ENCODE measurements around the gene POU3F1.

The POU3F1 gene

DNA sequence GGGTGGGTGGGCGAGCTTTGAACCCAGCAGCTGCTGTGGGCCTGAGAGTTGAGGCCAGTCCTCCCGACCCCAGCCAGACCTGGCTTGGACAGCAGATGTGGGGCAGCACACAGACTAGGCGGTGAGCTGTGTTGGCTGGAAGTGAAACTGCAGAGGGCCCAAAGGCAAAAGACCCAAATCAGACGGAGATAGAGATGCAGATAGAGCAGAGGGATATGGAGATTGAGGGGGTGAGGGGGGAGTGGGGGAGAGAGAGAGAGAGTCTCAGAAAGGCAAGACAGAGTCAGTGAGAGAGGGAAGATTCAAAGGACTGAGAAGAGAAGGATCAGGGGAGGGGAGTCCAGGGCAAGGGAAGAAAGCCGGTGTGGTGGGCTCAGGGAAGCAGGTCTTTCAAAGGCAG lies 17.0 kb upstream of the POU3F1 start:
- Histone ChIP-seq H3K9me3 (ENCODE audit: insufficient read depth, low read length) (no peaks in the 10 kb centered on the region), H3K36me3 (ENCODE audit: low read length) (no peaks in the 10 kb centered on the region), H3F3A (ENCODE audit: insufficient read depth) (no peaks in the 10 kb centered on the region), H3K4me2 (ENCODE audit: low read depth, low read length, poor library complexity, severe bottlenecking) (no peak overlapping the region), H3K27me3 (ENCODE audit: low read length) (no peaks in the 10 kb centered on the region), H3K4me3 (ENCODE audit: insufficient read depth, low read length, poor library complexity, severe bottlenecking) (no peak overlapping the region), H3K27ac (ENCODE audit: low read depth, low read length) (no peak overlapping the region), H3K9ac (ENCODE audit: low read length) (no peak overlapping the region), H2AFZ (ENCODE audit: low read depth, low read length, severe bottlenecking) (no peak overlapping the region), H4K20me1 (ENCODE audit: low read depth, low read length) (no peaks in the 10 kb centered on the region), H3K9me2 (replicated peaks; ENCODE audit: insufficient read depth, low read length) (no peaks in the 10 kb centered on the region), H3K79me2 (ENCODE audit: insufficient read depth, low read length) (no peaks in the 10 kb centered on the region)
- TF ChIP-seq CTCF (IDR thresholded peaks at IDR 0.05; ENCODE audit: insufficient read depth, low read length, poor library complexity, severe bottlenecking) (no peak), EZH2phosphoT487 (conservative IDR thresholded peaks at IDR 0.05; ENCODE audit: low read length) (no peak)

DNA sequence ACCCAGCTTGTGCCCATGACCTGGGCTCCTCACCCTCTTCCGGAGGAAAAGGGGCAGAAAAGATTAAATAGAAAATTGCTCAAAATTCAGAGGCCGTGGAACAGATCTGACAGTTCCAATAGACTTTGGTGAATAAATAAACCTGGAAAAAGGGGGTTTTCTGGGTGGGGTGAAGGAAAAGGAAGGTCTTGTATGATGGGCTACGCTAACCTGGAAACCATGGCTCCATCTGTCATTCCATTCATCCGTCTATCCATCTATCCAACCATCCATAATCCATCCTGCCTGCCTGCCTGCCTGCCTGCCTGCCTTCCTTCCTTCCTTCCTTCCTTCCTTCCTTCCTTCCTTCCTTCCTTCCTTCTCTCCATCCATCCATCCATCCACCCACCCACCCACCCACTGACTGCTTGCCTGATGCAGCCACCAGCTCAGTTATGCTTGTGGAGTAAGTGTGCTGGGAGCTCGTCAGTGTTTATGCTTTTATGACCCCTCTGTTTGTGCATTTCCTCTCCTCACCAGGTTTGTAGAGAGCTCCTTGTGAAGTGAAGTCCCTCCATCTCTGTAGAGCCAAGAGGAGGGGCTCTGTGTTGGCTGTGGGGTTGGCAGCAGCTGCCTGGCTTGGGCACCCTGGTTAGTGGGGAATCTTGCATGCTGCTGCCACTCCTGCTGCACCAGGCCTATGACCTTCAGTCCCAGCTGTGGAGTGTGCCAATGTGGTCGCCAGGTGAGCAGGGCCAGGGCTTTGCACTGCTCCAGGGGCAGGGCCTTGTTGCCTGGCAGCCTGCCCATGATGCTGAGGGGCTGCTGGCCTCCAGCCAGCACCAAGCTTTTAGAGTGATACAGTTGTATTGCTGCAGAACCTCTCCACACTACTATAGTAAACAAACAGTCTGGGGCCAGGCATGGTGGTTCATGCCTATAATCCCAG lies 16.0 kb upstream of the POU3F1 start:
- Histone ChIP-seq H3K27me3 (ENCODE audit: low read length) (no peaks in the 10 kb centered on the region), H3K4me3 (ENCODE audit: insufficient read depth, low read length, poor library complexity, severe bottlenecking) (no peak overlapping the region), H3K4me2 (ENCODE audit: low read depth, low read length, poor library complexity, severe bottlenecking) (no peak overlapping the region), H3K36me3 (ENCODE audit: low read length) (no peaks in the 10 kb centered on the region), H3K27ac (ENCODE audit: low read depth, low read length) (no peak overlapping the region), H3K9me2 (replicated peaks; ENCODE audit: insufficient read depth, low read length) (no peaks in the 10 kb centered on the region), H3K79me2 (ENCODE audit: insufficient read depth, low read length) (no peaks in the 10 kb centered on the region), H3K9ac (ENCODE audit: low read length) (no peak overlapping the region), H4K20me1 (ENCODE audit: low read depth, low read length) (no peaks in the 10 kb centered on the region), H2AFZ (ENCODE audit: low read depth, low read length, severe bottlenecking) (no peak overlapping the region), H3F3A (ENCODE audit: insufficient read depth) (no peaks in the 10 kb centered on the region), H3K9me3 (ENCODE audit: insufficient read depth, low read length) (no peaks in the 10 kb centered on the region)
- TF ChIP-seq CTCF (IDR thresholded peaks at IDR 0.05; ENCODE audit: insufficient read depth, low read length, poor library complexity, severe bottlenecking) (no peak), EZH2phosphoT487 (conservative IDR thresholded peaks at IDR 0.05; ENCODE audit: low read length) (no peak)

DNA sequence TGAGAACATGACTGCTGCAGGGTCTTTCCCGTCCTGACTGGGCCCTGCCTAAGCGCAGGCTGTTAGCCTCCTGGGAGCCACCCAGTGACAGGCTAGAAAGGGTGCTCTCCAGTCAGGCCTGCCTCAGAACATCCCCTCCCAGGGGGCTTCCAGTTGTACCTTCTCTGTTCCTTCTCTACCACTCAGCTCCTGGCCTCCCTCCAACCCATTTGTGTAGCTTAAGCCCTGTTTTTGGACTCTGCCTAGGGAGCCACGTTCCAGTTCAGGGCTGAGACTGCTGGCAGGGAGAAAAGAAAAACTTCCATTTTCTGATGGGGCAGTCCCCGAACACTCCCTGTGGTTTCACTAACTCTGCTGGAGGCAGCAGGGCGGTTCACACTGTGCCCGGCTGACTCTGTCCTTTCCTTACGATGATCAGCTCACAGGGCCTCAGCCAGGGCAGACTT lies 15.3 kb upstream of the POU3F1 start:
- Histone ChIP-seq H3K79me2 (ENCODE audit: insufficient read depth, low read length) (no peaks in the 10 kb centered on the region), H3K27ac (ENCODE audit: low read depth, low read length) (no peak overlapping the region), H3K9me2 (replicated peaks; ENCODE audit: insufficient read depth, low read length) (no peaks in the 10 kb centered on the region), H3K9me3 (ENCODE audit: insufficient read depth, low read length) (no peaks in the 10 kb centered on the region), H3F3A (ENCODE audit: insufficient read depth) (no peaks in the 10 kb centered on the region), H3K27me3 (ENCODE audit: low read length) (no peaks in the 10 kb centered on the region), H3K4me3 (ENCODE audit: insufficient read depth, low read length, poor library complexity, severe bottlenecking) (no peak overlapping the region), H3K9ac (ENCODE audit: low read length) (no peak overlapping the region), H3K4me2 (ENCODE audit: low read depth, low read length, poor library complexity, severe bottlenecking) (no peak overlapping the region), H3K36me3 (ENCODE audit: low read length) (no peaks in the 10 kb centered on the region), H4K20me1 (ENCODE audit: low read depth, low read length) (no peaks in the 10 kb centered on the region), H2AFZ (ENCODE audit: low read depth, low read length, severe bottlenecking) (no peak overlapping the region)
- TF ChIP-seq CTCF (IDR thresholded peaks at IDR 0.05; ENCODE audit: insufficient read depth, low read length, poor library complexity, severe bottlenecking) (no peak), EZH2phosphoT487 (conservative IDR thresholded peaks at IDR 0.05; ENCODE audit: low read length) (no peak)

Data from SU-DHL-6 (cell line).